ENCODE data around the gene RBMS1.

The RBMS1 gene

DNA sequence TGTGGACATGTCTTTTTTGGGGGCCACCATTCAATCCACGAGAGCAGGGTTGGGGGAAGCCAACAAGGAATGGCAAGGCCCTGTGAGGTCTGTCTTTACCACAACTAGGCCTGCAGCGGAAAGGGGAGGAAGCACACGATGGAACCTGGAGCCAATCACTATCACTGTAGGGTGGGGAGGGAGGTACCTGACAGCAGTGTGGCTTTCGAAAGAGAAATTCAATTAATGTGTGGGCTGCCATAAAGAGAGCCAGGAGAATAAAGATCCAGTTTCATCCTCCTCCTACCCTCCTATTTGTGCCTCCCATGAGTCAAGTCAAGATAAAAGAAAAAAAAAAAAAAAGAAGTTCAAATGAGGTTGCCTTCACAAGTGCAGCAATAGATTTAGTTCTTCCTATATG, 18.9 kb upstream of the RBMS1 start:
- Histone ChIP-seq H3K27ac (ENCODE audit: low read depth, low read length) (no peak overlapping the region), H3K36me3 (ENCODE audit: control insufficient read depth, low read length) (no peaks in the 10 kb centered on the region), H3K9me3 (ENCODE audit: control insufficient read depth, insufficient read depth, low read length) (no peaks in the 10 kb centered on the region), H3K9me2 (replicated peaks; ENCODE audit: control insufficient read depth, low read length) (no peaks in the 10 kb centered on the region), H3F3A (ENCODE audit: control insufficient read depth, insufficient read depth) (no peaks in the 10 kb centered on the region), H3K79me2 (ENCODE audit: control insufficient read depth, low read length) (no peaks in the 10 kb centered on the region), H4K20me1 (ENCODE audit: control insufficient read depth, insufficient read depth, low read depth, low read length) (no peaks in the 10 kb centered on the region), H3K4me3 (ENCODE audit: low read length) (no peak overlapping the region), H3K4me1 (ENCODE audit: control insufficient read depth, low read length) (no peaks in the 10 kb centered on the region), H3K27me3 (ENCODE audit: control insufficient read depth, low read length) (peaks cover 5% of the 10 kb centered on the region; the same call in 1 of the 2 replicates), H3K4me2 (ENCODE audit: low read length) (no peak overlapping the region)
- no peak for TF ChIP-seq EZH2phosphoT487 (IDR thresholded peaks at IDR 0.05; ENCODE audit: borderline replicate concordance, low read length)
- TF ChIP-seq, protein P1, sequence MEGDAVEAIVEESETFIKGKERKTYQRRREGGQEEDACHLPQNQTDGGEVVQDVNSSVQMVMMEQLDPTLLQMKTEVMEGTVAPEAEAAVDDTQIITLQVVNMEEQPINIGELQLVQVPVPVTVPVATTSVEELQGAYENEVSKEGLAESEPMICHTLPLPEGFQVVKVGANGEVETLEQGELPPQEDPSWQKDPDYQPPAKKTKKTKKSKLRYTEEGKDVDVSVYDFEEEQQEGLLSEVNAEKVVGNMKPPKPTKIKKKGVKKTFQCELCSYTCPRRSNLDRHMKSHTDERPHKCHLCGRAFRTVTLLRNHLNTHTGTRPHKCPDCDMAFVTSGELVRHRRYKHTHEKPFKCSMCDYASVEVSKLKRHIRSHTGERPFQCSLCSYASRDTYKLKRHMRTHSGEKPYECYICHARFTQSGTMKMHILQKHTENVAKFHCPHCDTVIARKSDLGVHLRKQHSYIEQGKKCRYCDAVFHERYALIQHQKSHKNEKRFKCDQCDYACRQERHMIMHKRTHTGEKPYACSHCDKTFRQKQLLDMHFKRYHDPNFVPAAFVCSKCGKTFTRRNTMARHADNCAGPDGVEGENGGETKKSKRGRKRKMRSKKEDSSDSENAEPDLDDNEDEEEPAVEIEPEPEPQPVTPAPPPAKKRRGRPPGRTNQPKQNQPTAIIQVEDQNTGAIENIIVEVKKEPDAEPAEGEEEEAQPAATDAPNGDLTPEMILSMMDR (IDR thresholded peaks at IDR 0.05; ENCODE audit: low read depth, low read length, poor library complexity, severe bottlenecking), result no peak

DNA sequence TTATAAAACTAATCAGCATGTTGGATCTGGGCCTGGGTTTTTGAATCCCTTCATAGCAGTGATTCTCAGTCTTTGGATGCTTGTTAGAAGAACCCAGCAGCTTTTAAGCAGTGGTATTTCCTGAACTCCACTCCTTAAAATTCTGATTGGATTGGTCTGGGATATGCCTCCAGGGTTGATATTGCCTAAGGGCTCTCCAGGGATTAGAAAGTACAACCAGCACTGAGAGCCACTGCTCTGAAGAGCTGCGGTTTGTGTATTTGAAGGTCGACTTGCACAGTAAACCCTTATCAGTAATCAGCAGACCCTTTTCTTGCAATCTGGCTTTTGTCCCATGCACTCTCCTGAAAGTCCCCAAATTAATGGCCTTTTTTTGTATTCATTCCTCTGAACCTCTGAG, 17.0 kb upstream of the RBMS1 start:
- H3K9me3 ChIP-seq (ENCODE audit: control insufficient read depth, insufficient read depth, low read length), result no peaks in the 10 kb centered on the region
- H4K20me1 ChIP-seq (ENCODE audit: control insufficient read depth, insufficient read depth, low read depth, low read length), result no peaks in the 10 kb centered on the region
- no peak overlapping the region for H3K27ac ChIP-seq (ENCODE audit: low read depth, low read length)
- no peak overlapping the region for H3K4me3 ChIP-seq (ENCODE audit: low read length)
- H3K4me2 ChIP-seq (ENCODE audit: low read length), result no peak overlapping the region
- TF ChIP-seq, protein P1 (IDR thresholded peaks at IDR 0.05; ENCODE audit: low read depth, low read length, poor library complexity, severe bottlenecking), result no peak
- TF ChIP-seq EZH2phosphoT487 (IDR thresholded peaks at IDR 0.05; ENCODE audit: borderline replicate concordance, low read length), result no peak
- H3K4me1 ChIP-seq (ENCODE audit: control insufficient read depth, low read length), result no peaks in the 10 kb centered on the region
- H3F3A ChIP-seq (ENCODE audit: control insufficient read depth, insufficient read depth), result no peaks in the 10 kb centered on the region
- H3K79me2 ChIP-seq (ENCODE audit: control insufficient read depth, low read length), result no peaks in the 10 kb centered on the region
- no peaks in the 10 kb centered on the region for H3K9me2 ChIP-seq (replicated peaks; ENCODE audit: control insufficient read depth, low read length)
- no peaks in the 10 kb centered on the region for H3K36me3 ChIP-seq (ENCODE audit: control insufficient read depth, low read length)
- no peaks in the 10 kb centered on the region for H3K27me3 ChIP-seq (ENCODE audit: control insufficient read depth, low read length)

DNA sequence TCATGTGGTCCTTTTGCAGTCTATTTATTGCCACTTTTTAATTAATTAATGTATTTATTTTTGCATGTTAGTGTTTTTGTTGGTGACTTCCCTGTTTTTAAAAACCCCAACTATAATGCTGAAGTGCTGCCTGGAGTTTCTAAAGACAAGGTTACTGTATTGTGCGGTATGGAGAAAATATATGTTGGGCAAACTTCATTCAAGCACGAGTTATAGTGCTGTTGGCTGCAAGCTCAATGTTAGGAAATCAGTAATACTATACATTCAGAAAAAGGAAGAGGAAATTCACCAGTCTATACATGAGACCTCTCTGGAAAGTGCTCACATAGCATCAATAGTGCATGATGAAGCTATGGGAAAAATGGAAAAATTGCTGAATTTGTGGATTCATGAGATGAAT, 15.4 kb upstream of the RBMS1 start:
- Histone ChIP-seq H3K4me1 (ENCODE audit: control insufficient read depth, low read length) (no peaks in the 10 kb centered on the region), H3K79me2 (ENCODE audit: control insufficient read depth, low read length) (no peaks in the 10 kb centered on the region), H3K4me2 (ENCODE audit: low read length) (no peak overlapping the region)

More for the DNA sequence above, 15.4 kb upstream of the RBMS1 start:
- no peak overlapping the region for H3K27ac ChIP-seq (ENCODE audit: low read depth, low read length)
- H3K9me2 ChIP-seq (replicated peaks; ENCODE audit: control insufficient read depth, low read length), result no peaks in the 10 kb centered on the region
- no peak for TF ChIP-seq EZH2phosphoT487 (IDR thresholded peaks at IDR 0.05; ENCODE audit: borderline replicate concordance, low read length)
- TF ChIP-seq, protein P1 (IDR thresholded peaks at IDR 0.05; ENCODE audit: low read depth, low read length, poor library complexity, severe bottlenecking), result no peak
- no peaks in the 10 kb centered on the region for H3K27me3 ChIP-seq (ENCODE audit: control insufficient read depth, low read length)
- no peaks in the 10 kb centered on the region for H3K9me3 ChIP-seq (ENCODE audit: control insufficient read depth, insufficient read depth, low read length)
- no peaks in the 10 kb centered on the region for H3K36me3 ChIP-seq (ENCODE audit: control insufficient read depth, low read length)
- H3F3A ChIP-seq (ENCODE audit: control insufficient read depth, insufficient read depth), result no peaks in the 10 kb centered on the region
- H4K20me1 ChIP-seq (ENCODE audit: control insufficient read depth, insufficient read depth, low read depth, low read length), result no peaks in the 10 kb centered on the region
- no peak overlapping the region for H3K4me3 ChIP-seq (ENCODE audit: low read length)

Data from DOHH2 (cell line).